Trophoblast cell (in vitro differentiated cells and primary cell): Measurements from ENCODE around the gene GINS3.

Source experiments
- DNase-seq, 2 donors: peaks; one replicate each; pipeline ENCODE4 v3.0.0-alpha.2; 2016
- H2AFZ ChIP-seq: 2 replicates; pipeline ENCODE4 v1.6.1; 2013; ENCODE audit warnings: low read length, moderate library complexity, mild to moderate bottlenecking; ENCODE audit not compliant: insufficient read depth, poor library complexity
- H2AK5ac ChIP-seq: 2 replicates; pipeline ENCODE4 v1.6.1; 2013; ENCODE audit warnings: mild to moderate bottlenecking, low read length
- H2BK120ac ChIP-seq: 2 replicates; pipeline ENCODE4 v1.6.1; 2013; ENCODE audit warnings: low read length, mild to moderate bottlenecking, moderate library complexity; ENCODE audit not compliant: insufficient read depth, poor library complexity
- H2BK12ac ChIP-seq: 2 replicates; pipeline ENCODE4 v1.6.1; 2013; ENCODE audit warnings: mild to moderate bottlenecking, low read length, moderate library complexity
- H2BK5ac ChIP-seq: 2 replicates; pipeline ENCODE4 v1.6.1; 2013; ENCODE audit warnings: low read length, low read depth, moderate library complexity, mild to moderate bottlenecking; ENCODE audit not compliant: poor library complexity
- H3K14ac ChIP-seq: 2 replicates; pipeline ENCODE4 v1.6.1; 2013; ENCODE audit warnings: mild to moderate bottlenecking, low read length
- H3K18ac ChIP-seq: 2 replicates; pipeline ENCODE4 v1.6.1; 2013; ENCODE audit warnings: mild to moderate bottlenecking, low read length
- H3K23ac ChIP-seq: 2 replicates; pipeline ENCODE4 v1.6.1; 2013; ENCODE audit warnings: low read length
- H3K27ac ChIP-seq: 2 replicates; pipeline ENCODE4 v1.5.1; 2013; ENCODE audit warnings: low read depth, mild to moderate bottlenecking, inconsistent platforms, low read length, moderate library complexity
- H3K27me3 ChIP-seq: 2 replicates; pipeline ENCODE4 v1.6.1; 2013; ENCODE audit warnings: inconsistent platforms, mild to moderate bottlenecking, low read length, moderate library complexity; ENCODE audit not compliant: insufficient read depth
- H3K36me3 ChIP-seq, 2 experiments: 1 replicate in 1 of 2; 2 replicates in 1 of 2; pipeline ENCODE4 v1.6.1; 2013; ENCODE audit warnings: low read length in 2 of 2, mild to moderate bottlenecking in 2 of 2, moderate library complexity in 1 of 2; ENCODE audit not compliant: insufficient read depth in 2 of 2, control insufficient read depth in 1 of 2
- H3K4ac ChIP-seq: 2 replicates; pipeline ENCODE4 v1.6.1; 2013; ENCODE audit warnings: low read depth, mild to moderate bottlenecking, low read length, moderate library complexity
- H3K4me1 ChIP-seq, 2 experiments: 1 replicate in 1 of 2; 2 replicates in 1 of 2; pipeline ENCODE4 v1.6.1; 2013; ENCODE audit warnings: low read length in 2 of 2, mild to moderate bottlenecking in 2 of 2, moderate library complexity in 1 of 2; ENCODE audit not compliant: insufficient read depth in 2 of 2, control insufficient read depth in 1 of 2
- H3K4me2 ChIP-seq: 2 replicates; pipeline ENCODE4 v1.6.1; 2013; ENCODE audit warnings: inconsistent platforms, mild to moderate bottlenecking, low read length, moderate library complexity
- H3K4me3 ChIP-seq: 2 replicates; pipeline ENCODE4 v1.5.1; 2013; ENCODE audit warnings: mild to moderate bottlenecking, low read depth, low read length, inconsistent platforms
- H3K79me1 ChIP-seq: one replicate; pipeline ENCODE4 v1.6.1; 2013; ENCODE audit warnings: low read length
- H3K79me2 ChIP-seq: 2 replicates; pipeline ENCODE4 v1.6.1; 2013; ENCODE audit warnings: low read length, mild to moderate bottlenecking; ENCODE audit not compliant: control insufficient read depth, insufficient read depth, poor library complexity
- H3K9ac ChIP-seq: 2 replicates; pipeline ENCODE4 v1.6.1; 2013; ENCODE audit warnings: mild to moderate bottlenecking, low read length
- H3K9me3 ChIP-seq: 2 replicates; pipeline ENCODE4 v1.6.1; 2013; ENCODE audit warnings: low read depth, mild to moderate bottlenecking, control low read depth, inconsistent platforms, low read length; ENCODE audit not compliant: insufficient read depth
- H4K12ac ChIP-seq: 2 replicates; pipeline ENCODE4 v1.6.1; 2013; ENCODE audit warnings: low read depth, mild to moderate bottlenecking, low read length, moderate library complexity
- H4K8ac ChIP-seq: 2 replicates; pipeline ENCODE4 v1.6.1; 2013; ENCODE audit warnings: low read depth, mild to moderate bottlenecking, low read length, moderate library complexity
- H4K91ac ChIP-seq: one replicate; pipeline ENCODE4 v1.6.1; 2013; ENCODE audit warnings: low read depth, mild to moderate bottlenecking, low read length, moderate library complexity
- WGBS: extraction: QIAGEN DNeasy Blood & Tissue Kit; methylation state at CpG from one replicate; pipeline ENCODE4 v1.1.7; 2013; ENCODE audit warnings: missing lambda C conversion rate; ENCODE audit not compliant: insufficient read length, insufficient coverage; ENCODE audit errors: extremely low coverage; 5-methylcytosine and 5-hydroxymethylcytosine counted together

The GINS3 gene

GRCh38 chr16:58417035-58417434 is 24.8 kb downstream of the GINS3 start:
- H3K9me3 ChIP-seq: no peaks in the 10 kb centered on the region
- H2BK5ac ChIP-seq: no peak overlapping the region
- no peak overlapping the region for H2AK5ac ChIP-seq
- no peak overlapping the region for H3K4me3 ChIP-seq
- H4K8ac ChIP-seq: no peak overlapping the region
- DNase-seq: no peak
- no peak overlapping the region for H3K14ac ChIP-seq
- no peak overlapping the region for H3K4me2 ChIP-seq
- no peak overlapping the region for H3K18ac ChIP-seq
- no peaks in the 10 kb centered on the region for H3K27me3 ChIP-seq
- H3K4me1 ChIP-seq: no peaks in the 10 kb centered on the region
- H4K91ac ChIP-seq: no peak overlapping the region
- no peak overlapping the region for H2AFZ ChIP-seq
- H3K79me2 ChIP-seq: no peaks in the 10 kb centered on the region
- no peak overlapping the region for H4K12ac ChIP-seq
- no peak overlapping the region for H3K9ac ChIP-seq
- H3K79me1 ChIP-seq: no peaks in the 10 kb centered on the region
- H3K36me3 ChIP-seq: no peaks in the 10 kb centered on the region
- no peak overlapping the region for H2BK12ac ChIP-seq
- H3K4ac ChIP-seq: no peak overlapping the region
- no peak overlapping the region for H3K23ac ChIP-seq
- no peak overlapping the region for H2BK120ac ChIP-seq
- H3K27ac ChIP-seq: no peak overlapping the region
- no CpG with 5 or more reads among the region's 10 CpGs for WGBS

- Histone ChIP-seq H3K18ac (no peak overlapping the region), H3K14ac (no peak overlapping the region), H2BK5ac (no peak overlapping the region)
These were observed 25.3 kb downstream of the GINS3 start for GRCh38 chr16:58417600-58417999.

GRCh38 chr16:58418026-58418425 is 25.8 kb downstream of the GINS3 start:
- Histone ChIP-seq H3K4ac (no peak overlapping the region), H3K9ac (no peak overlapping the region), H2AFZ (no peak overlapping the region), H3K23ac (no peak overlapping the region), H4K12ac (no peak overlapping the region), H3K4me3 (no peak overlapping the region), H4K91ac (no peak overlapping the region), H3K36me3 (no peaks in the 10 kb centered on the region), H3K9me3 (no peaks in the 10 kb centered on the region), H2AK5ac (no peak overlapping the region), H3K27ac (no peak overlapping the region), H2BK120ac (no peak overlapping the region), H2BK5ac (no peak overlapping the region), H3K79me2 (no peaks in the 10 kb centered on the region), H3K79me1 (no peaks in the 10 kb centered on the region), H3K4me1 (no peaks in the 10 kb centered on the region), H4K8ac (no peak overlapping the region), H3K18ac (no peak overlapping the region), H3K27me3 (no peaks in the 10 kb centered on the region), H2BK12ac (no peak overlapping the region), H3K4me2 (no peak overlapping the region), H3K14ac (no peak overlapping the region)
- no peak for DNase-seq
- WGBS: no CpG with 5 or more reads among the region's 7 CpGs

More at GRCh38 chr16:58417600-58417999, 25.3 kb downstream of the GINS3 start:
- no peak overlapping the region for H2BK12ac ChIP-seq
- H3K27ac ChIP-seq: no peak overlapping the region
- H3K4me1 ChIP-seq: no peaks in the 10 kb centered on the region
- no peak overlapping the region for H4K12ac ChIP-seq
- H2AFZ ChIP-seq: no peak overlapping the region
- H4K91ac ChIP-seq: no peak overlapping the region
- H3K23ac ChIP-seq: no peak overlapping the region
- H3K9ac ChIP-seq: no peak overlapping the region
- WGBS: no CpG with 5 or more reads among the region's 5 CpGs
- no peak overlapping the region for H2BK120ac ChIP-seq
- no peak for DNase-seq
- no peaks in the 10 kb centered on the region for H3K36me3 ChIP-seq
- no peak overlapping the region for H2AK5ac ChIP-seq
- H4K8ac ChIP-seq: no peak overlapping the region
- no peaks in the 10 kb centered on the region for H3K79me2 ChIP-seq
- H3K79me1 ChIP-seq: no peaks in the 10 kb centered on the region
- no peak overlapping the region for H3K4ac ChIP-seq
- no peaks in the 10 kb centered on the region for H3K9me3 ChIP-seq
- H3K4me2 ChIP-seq: no peak overlapping the region
- H3K4me3 ChIP-seq: no peak overlapping the region
- no peaks in the 10 kb centered on the region for H3K27me3 ChIP-seq

GRCh38 chr16:58418601-58419000 is 26.3 kb downstream of the GINS3 start:
- Histone ChIP-seq H2BK5ac (no peak overlapping the region), H3K9ac (no peak overlapping the region), H3K27ac (no peak overlapping the region), H3K4ac (no peak overlapping the region), H3K36me3 (no peaks in the 10 kb centered on the region), H3K4me3 (no peak overlapping the region), H4K8ac (no peak overlapping the region), H3K4me2 (no peak overlapping the region), H3K79me2 (no peaks in the 10 kb centered on the region), H3K14ac (no peak overlapping the region), H2BK12ac (no peak overlapping the region), H4K91ac (no peak overlapping the region), H2AK5ac (no peak overlapping the region), H2AFZ (no peak overlapping the region), H3K79me1 (no peaks in the 10 kb centered on the region), H3K4me1 (no peaks in the 10 kb centered on the region), H3K27me3 (no peaks in the 10 kb centered on the region), H3K23ac (no peak overlapping the region), H4K12ac (no peak overlapping the region), H3K9me3 (no peaks in the 10 kb centered on the region), H2BK120ac (no peak overlapping the region), H3K18ac (no peak overlapping the region)
- no CpG with 5 or more reads among the region's 4 CpGs for WGBS
- DNase-seq: no peak
